Body of pancreas (tissue), 4 donors: Measurements from ENCODE around the gene DENND2D.

Experiments
- CTCF ChIP-seq, 7 experiments: fragments of 450-650 bp in 4 of 7; fragments of 200-600 bp in 3 of 7; sonication (generic) in 3 of 7; IDR thresholded peaks; one replicate each; pipeline ENCODE4 v1.5.1; 2016 to 2019; ENCODE audit warnings: antibody characterized with exemption in 7 of 7
- POLR2A ChIP-seq, 3 donors: fragments of 450-650 bp; IDR thresholded peaks; one replicate each; pipeline ENCODE4 v1.6.1; 2016; ENCODE audit warnings: antibody characterized with exemption in 3 of 3, mild to moderate bottlenecking in 2 of 3

GRCh38 chr1:111236379-111236778 is 35.9 kb upstream of the DENND2D start:
- TF ChIP-seq CTCF (IDR thresholded peaks at IDR 0.05), result no peak
- TF ChIP-seq POLR2A (IDR thresholded peaks at IDR 0.05), result no peak
